Activated CD4-positive, alpha-beta T cell treated with anti-CD3 and anti-CD28 coated beads, Interleukin-2, amount 50 U/mL, for 1 hour (primary cell): ENCODE measurements around the gene ABHD1.
"Not testable (repeated sequence)": the region's sequence is repeated elsewhere in the genome, so short reads cannot be mapped to it uniquely, and the experiment has no call there.

Source experiments
- DNase-seq: peaks from one replicate; pipeline ENCODE4 v3.0.0-alpha.2; 2020

ABHD1 gene

GRCh38 chr2:27175330-27175729, 51.7 kb downstream of the ABHD1 start:
- DNase-seq: no peak

- DNase-seq: not testable (repeated sequence)
Observed at GRCh38 chr2:27175781-27176180, 52.2 kb downstream of the ABHD1 start.

GRCh38 chr2:27177441-27178351, 54.1 kb downstream of the ABHD1 start:
- no peak for DNase-seq

GRCh38 chr2:27178469-27178868, 54.9 kb downstream of the ABHD1 start:
- no peak for DNase-seq

GRCh38 chr2:27179344-27180000, 55.9 kb downstream of the ABHD1 start:
- DNase-seq: no peak
